Hematopoietic multipotent progenitor cell treated with erythropoietin and hydrocortisone succinate and interleukin-3 and kit ligand, for 17 days (in vitro differentiated cells): ENCODE measurements around the gene ATP6V1G1.
"Not testable (repeated sequence)": the region's sequence is repeated elsewhere in the genome, so short reads cannot be mapped to it uniquely, and the experiment has no call there.

Experiments used
- DNase-seq: peaks from one replicate; pipeline ENCODE4 v3.0.0-alpha.2; 2015; ENCODE audit warnings: low spot score

ATP6V1G1 gene

GRCh38 chr9:114587345-114588202 lies at the start of gene ATP6V1G1:
Gene ATP6V1G1, plus strand, starts transcription at chr9:114587769. Its CDS starts 70 bp downstream, at chr9:114587839.
- DNase-seq: peak; percentile 98

- no peak for DNase-seq
These were observed 49.3 kb upstream of the ATP6V1G1 start for GRCh38 chr9:114538241-114538640.

- no peak for DNase-seq
These were observed 47.7 kb upstream of the ATP6V1G1 start for GRCh38 chr9:114539701-114540380.

- no peak for DNase-seq
These were observed 42.5 kb upstream of the ATP6V1G1 start for GRCh38 chr9:114545055-114545454.

GRCh38 chr9:114546851-114547250 lies 40.7 kb upstream of the ATP6V1G1 start:
- DNase-seq: no peak

GRCh38 chr9:114549697-114550330 lies 37.8 kb upstream of the ATP6V1G1 start:
- no peak for DNase-seq

- DNase-seq: no peak
These were observed 35.6 kb upstream of the ATP6V1G1 start for GRCh38 chr9:114551750-114552685.

- DNase-seq: no peak
These were observed 34.9 kb upstream of the ATP6V1G1 start for GRCh38 chr9:114552706-114553105.

- no peak for DNase-seq
These were observed 34.4 kb upstream of the ATP6V1G1 start for GRCh38 chr9:114553202-114553601.

GRCh38 chr9:114555696-114556095 lies 31.9 kb upstream of the ATP6V1G1 start:
- DNase-seq: no peak

GRCh38 chr9:114558027-114558675 lies 29.4 kb upstream of the ATP6V1G1 start:
- DNase-seq: no peak

GRCh38 chr9:114559830-114560513 lies 27.6 kb upstream of the ATP6V1G1 start:
- no peak for DNase-seq

GRCh38 chr9:114560956-114561355 lies 26.6 kb upstream of the ATP6V1G1 start:
- no peak for DNase-seq

- no peak for DNase-seq
These were observed 25.8 kb upstream of the ATP6V1G1 start for GRCh38 chr9:114561771-114562170.

- DNase-seq: no peak
These were observed 22.4 kb upstream of the ATP6V1G1 start for GRCh38 chr9:114565204-114565603.

GRCh38 chr9:114570742-114571141 lies 16.8 kb upstream of the ATP6V1G1 start:
- DNase-seq: no peak

GRCh38 chr9:114571391-114571790 lies 16.2 kb upstream of the ATP6V1G1 start:
- DNase-seq: no peak

GRCh38 chr9:114572199-114572598 lies 15.4 kb upstream of the ATP6V1G1 start:
- DNase-seq: no peak

- DNase-seq: no peak
These were observed 13.1 kb upstream of the ATP6V1G1 start for GRCh38 chr9:114574438-114574837.

GRCh38 chr9:114576779-114577178 lies 10.8 kb upstream of the ATP6V1G1 start:
- not testable (repeated sequence) for DNase-seq

- DNase-seq: not testable (repeated sequence)
These were observed 9.4 kb upstream of the ATP6V1G1 start for GRCh38 chr9:114578134-114578533.
